ENCODE measurements around the gene HTR3A.

HTR3A gene

GRCh38 chr11:113954235-113954634 lies 20.7 kb upstream of the HTR3A start:
- DNase-seq (ENCODE audit: low spot score) = no peak
- no peak for TF ChIP-seq CTCF (IDR thresholded peaks at IDR 0.05; ENCODE audit: extremely low read depth, missing control alignments)

GRCh38 chr11:113956986-113957385 lies 17.9 kb upstream of the HTR3A start:
- DNase-seq (ENCODE audit: low spot score) = no peak
- TF ChIP-seq CTCF (IDR thresholded peaks at IDR 0.05; ENCODE audit: extremely low read depth, missing control alignments) = no peak

GRCh38 chr11:113960702-113961330 lies 14.1 kb upstream of the HTR3A start:
- no peak for TF ChIP-seq CTCF (IDR thresholded peaks at IDR 0.05; ENCODE audit: extremely low read depth, missing control alignments)
- DNase-seq (ENCODE audit: low spot score) = no peak

- DNase-seq (ENCODE audit: low spot score) = no peak
- no peak for TF ChIP-seq CTCF (IDR thresholded peaks at IDR 0.05; ENCODE audit: extremely low read depth, missing control alignments)
These were observed 7.5 kb upstream of the HTR3A start for GRCh38 chr11:113967361-113967760.

- DNase-seq (ENCODE audit: low spot score) = no peak
- TF ChIP-seq CTCF (IDR thresholded peaks at IDR 0.05; ENCODE audit: extremely low read depth, missing control alignments) = no peak
These were observed 3.3 kb upstream of the HTR3A start for GRCh38 chr11:113971506-113972195.

- no peak for DNase-seq (ENCODE audit: low spot score)
- TF ChIP-seq CTCF (IDR thresholded peaks at IDR 0.05; ENCODE audit: extremely low read depth, missing control alignments) = no peak
These were observed 2.2 kb downstream of the HTR3A start for GRCh38 chr11:113977071-113977490.

- DNase-seq (ENCODE audit: low spot score) = no peak
- no peak for TF ChIP-seq CTCF (IDR thresholded peaks at IDR 0.05; ENCODE audit: extremely low read depth, missing control alignments)
These were observed 2.8 kb downstream of the HTR3A start for GRCh38 chr11:113977701-113978100.

Data from GM20000 (cell line).